Activated naive CD4-positive, alpha-beta T cell treated with Interleukin-2 at 50 U/mL for 16 hours (primary cell): ENCODE measurements around the gene HBD.
"Not testable (repeated sequence)": the region's sequence is repeated elsewhere in the genome, so short reads cannot be mapped to it uniquely, and the experiment has no call there.

ENCODE experiments used
- DNase-seq: peaks from one replicate; pipeline ENCODE4 v3.0.0-alpha.2; 2020

Gene HBD

GRCh38 chr11:5234381-5234834 lies at the start of gene HBD:
TSS of gene HBD (minus strand) at chr11:5234483. CDS start at chr11:5234433, 50 bp downstream.
- no peak for DNase-seq

- no peak for DNase-seq
These were observed 49.6 kb upstream of the HBD start for GRCh38 chr11:5283882-5284281.

- no peak for DNase-seq
These were observed 48.8 kb upstream of the HBD start for GRCh38 chr11:5283086-5283485.

GRCh38 chr11:5282628-5283027 lies 48.3 kb upstream of the HBD start:
- DNase-seq = no peak

GRCh38 chr11:5281596-5281995 lies 47.3 kb upstream of the HBD start:
- DNase-seq = no peak

GRCh38 chr11:5280582-5281102 lies 46.4 kb upstream of the HBD start:
- no peak for DNase-seq

- no peak for DNase-seq
These were observed 45.3 kb upstream of the HBD start for GRCh38 chr11:5279471-5280090.

GRCh38 chr11:5277807-5278382 lies 43.6 kb upstream of the HBD start:
- no peak for DNase-seq

- DNase-seq = no peak
These were observed 42.4 kb upstream of the HBD start for GRCh38 chr11:5276697-5277096.

- no peak for DNase-seq
These were observed 41.3 kb upstream of the HBD start for GRCh38 chr11:5275369-5276110.

- DNase-seq = no peak
These were observed 40.1 kb upstream of the HBD start for GRCh38 chr11:5274395-5274794.

- no peak for DNase-seq
These were observed 38.2 kb upstream of the HBD start for GRCh38 chr11:5272395-5273017.

- DNase-seq = no peak
These were observed 35.4 kb upstream of the HBD start, which contains the start of gene HBE1 for GRCh38 chr11:5269715-5270147. TSS of gene HBE1 (minus strand) at chr11:5269945. CDS start at chr11:5269890, 55 bp downstream.

GRCh38 chr11:5267033-5267563 lies 32.8 kb upstream of the HBD start:
- no peak for DNase-seq

- DNase-seq = no peak
These were observed 32.3 kb upstream of the HBD start for GRCh38 chr11:5266609-5267008.

- DNase-seq = no peak
These were observed 31.5 kb upstream of the HBD start for GRCh38 chr11:5265832-5266231.

GRCh38 chr11:5258543-5259262 lies 24.4 kb upstream of the HBD start:
- no peak for DNase-seq

- no peak for DNase-seq
These were observed 23.0 kb upstream of the HBD start for GRCh38 chr11:5257296-5257695.

- not testable (repeated sequence) for DNase-seq
These were observed 20.5 kb upstream of the HBD start, which contains the start of gene HBG2 for GRCh38 chr11:5254646-5255413. TSS of gene HBG2 (minus strand) at chr11:5254781. CDS start at chr11:5254728, 53 bp downstream.

- not testable (repeated sequence) for DNase-seq
These were observed 19.7 kb upstream of the HBD start for GRCh38 chr11:5254023-5254422.

GRCh38 chr11:5253440-5253839 lies 19.2 kb upstream of the HBD start:
- DNase-seq = not testable (repeated sequence)
